ENCODE results near the gene PELO.

DNA sequence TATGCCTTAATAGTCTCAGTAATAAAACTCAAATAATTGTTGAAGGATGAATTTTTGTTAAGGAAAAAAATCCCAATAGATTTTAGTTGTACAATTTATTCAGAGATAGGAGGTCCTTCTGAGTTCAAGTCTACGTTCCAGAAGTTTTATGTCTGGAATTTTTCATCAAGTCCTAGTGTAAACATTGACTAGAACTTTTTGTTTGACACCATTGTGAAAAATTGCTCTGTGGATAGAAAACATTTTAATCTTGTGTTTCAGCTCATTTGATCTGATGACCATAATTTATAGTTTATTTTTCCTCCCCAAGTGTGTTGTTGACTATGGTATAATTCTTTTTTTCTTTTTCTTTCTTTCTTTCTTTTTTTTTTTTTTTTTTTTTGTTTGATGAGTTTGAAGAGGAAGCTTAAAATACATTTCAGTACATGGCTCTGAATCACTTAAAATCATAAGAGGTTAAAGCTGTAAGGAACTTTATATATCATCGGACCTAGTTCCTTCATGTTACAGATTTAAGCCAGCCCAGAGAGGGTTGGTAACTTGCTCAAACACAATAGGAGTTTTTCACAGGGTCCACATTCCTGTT, 20.7 kb downstream of the PELO start:
- TF ChIP-seq ZFP3 (CRISPR knock-in tag; IDR thresholded peaks at IDR 0.05) (no peak), ISL1 (CRISPR knock-in tag; IDR thresholded peaks at IDR 0.05) (no peak), ZFP30 (CRISPR knock-in tag; IDR thresholded peaks at IDR 0.05) (no peak), ZNF70 (CRISPR knock-in tag; IDR thresholded peaks at IDR 0.05) (no peak), ESRRG (CRISPR knock-in tag; IDR thresholded peaks at IDR 0.05) (no peak)
- TF ChIP-seq, protein P1, sequence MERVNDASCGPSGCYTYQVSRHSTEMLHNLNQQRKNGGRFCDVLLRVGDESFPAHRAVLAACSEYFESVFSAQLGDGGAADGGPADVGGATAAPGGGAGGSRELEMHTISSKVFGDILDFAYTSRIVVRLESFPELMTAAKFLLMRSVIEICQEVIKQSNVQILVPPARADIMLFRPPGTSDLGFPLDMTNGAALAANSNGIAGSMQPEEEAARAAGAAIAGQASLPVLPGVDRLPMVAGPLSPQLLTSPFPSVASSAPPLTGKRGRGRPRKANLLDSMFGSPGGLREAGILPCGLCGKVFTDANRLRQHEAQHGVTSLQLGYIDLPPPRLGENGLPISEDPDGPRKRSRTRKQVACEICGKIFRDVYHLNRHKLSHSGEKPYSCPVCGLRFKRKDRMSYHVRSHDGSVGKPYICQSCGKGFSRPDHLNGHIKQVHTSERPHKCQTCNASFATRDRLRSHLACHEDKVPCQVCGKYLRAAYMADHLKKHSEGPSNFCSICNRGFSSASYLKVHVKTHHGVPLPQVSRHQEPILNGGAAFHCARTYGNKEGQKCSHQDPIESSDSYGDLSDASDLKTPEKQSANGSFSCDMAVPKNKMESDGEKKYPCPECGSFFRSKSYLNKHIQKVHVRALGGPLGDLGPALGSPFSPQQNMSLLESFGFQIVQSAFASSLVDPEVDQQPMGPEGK (CRISPR knock-in tag; IDR thresholded peaks at IDR 0.05; ENCODE audit: borderline replicate concordance), result no peak
- TF ChIP-seq, protein P2, sequence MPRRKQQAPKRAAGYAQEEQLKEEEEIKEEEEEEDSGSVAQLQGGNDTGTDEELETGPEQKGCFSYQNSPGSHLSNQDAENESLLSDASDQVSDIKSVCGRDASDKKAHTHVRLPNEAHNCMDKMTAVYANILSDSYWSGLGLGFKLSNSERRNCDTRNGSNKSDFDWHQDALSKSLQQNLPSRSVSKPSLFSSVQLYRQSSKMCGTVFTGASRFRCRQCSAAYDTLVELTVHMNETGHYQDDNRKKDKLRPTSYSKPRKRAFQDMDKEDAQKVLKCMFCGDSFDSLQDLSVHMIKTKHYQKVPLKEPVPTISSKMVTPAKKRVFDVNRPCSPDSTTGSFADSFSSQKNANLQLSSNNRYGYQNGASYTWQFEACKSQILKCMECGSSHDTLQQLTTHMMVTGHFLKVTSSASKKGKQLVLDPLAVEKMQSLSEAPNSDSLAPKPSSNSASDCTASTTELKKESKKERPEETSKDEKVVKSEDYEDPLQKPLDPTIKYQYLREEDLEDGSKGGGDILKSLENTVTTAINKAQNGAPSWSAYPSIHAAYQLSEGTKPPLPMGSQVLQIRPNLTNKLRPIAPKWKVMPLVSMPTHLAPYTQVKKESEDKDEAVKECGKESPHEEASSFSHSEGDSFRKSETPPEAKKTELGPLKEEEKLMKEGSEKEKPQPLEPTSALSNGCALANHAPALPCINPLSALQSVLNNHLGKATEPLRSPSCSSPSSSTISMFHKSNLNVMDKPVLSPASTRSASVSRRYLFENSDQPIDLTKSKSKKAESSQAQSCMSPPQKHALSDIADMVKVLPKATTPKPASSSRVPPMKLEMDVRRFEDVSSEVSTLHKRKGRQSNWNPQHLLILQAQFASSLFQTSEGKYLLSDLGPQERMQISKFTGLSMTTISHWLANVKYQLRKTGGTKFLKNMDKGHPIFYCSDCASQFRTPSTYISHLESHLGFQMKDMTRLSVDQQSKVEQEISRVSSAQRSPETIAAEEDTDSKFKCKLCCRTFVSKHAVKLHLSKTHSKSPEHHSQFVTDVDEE (CRISPR knock-in tag; IDR thresholded peaks at IDR 0.05), result no peak
